Measurements from ENCODE around the gene TAS2R50. TPM values are rescaled to one million over a fixed set of nuclear protein-coding genes. Genes with fewer than 3 reads are reported as not detected.

The TAS2R50 gene
- total RNA-seq, 1 donor, result 6.2 TPM

DNA sequence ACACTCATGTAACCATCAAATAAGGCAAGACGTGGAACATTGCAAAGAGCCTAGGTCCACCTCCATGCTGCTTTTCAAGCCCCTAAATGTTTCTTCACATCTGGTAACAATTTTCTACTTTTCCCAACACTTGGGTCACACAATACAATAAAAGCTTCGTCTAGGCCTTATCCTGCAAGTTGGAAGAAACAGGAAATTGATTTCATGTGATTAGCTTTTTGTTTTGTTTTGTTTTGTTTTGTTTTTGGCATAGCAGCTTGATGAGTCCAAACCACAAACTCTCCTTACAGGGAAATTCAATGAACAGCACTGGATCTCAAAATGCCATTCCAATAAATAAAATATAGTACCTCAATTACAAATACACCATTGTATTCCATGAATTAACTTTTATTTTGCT, 19.3 kb downstream of the TAS2R50 start:
- no peak overlapping the region for H3K4me3 ChIP-seq (ENCODE audit: insufficient read depth, low read length)
- H3K27ac ChIP-seq (ENCODE audit: low read depth, low read length), result no peak overlapping the region
- peaks cover 2% of the 10 kb centered on the region for H3K4me1 ChIP-seq (ENCODE audit: insufficient read depth, low read length)
- no peak overlapping the region for H3K4me2 ChIP-seq (ENCODE audit: insufficient read depth, low read length)
- no peaks in the 10 kb centered on the region for H3K79me2 ChIP-seq (ENCODE audit: insufficient read depth, low read length)
- DNase-seq (ENCODE audit: insufficient read length, low spot score, missing footprints), result peak; percentile 14
- no peak overlapping the region for H2AFZ ChIP-seq (ENCODE audit: low read length)
- no peaks in the 10 kb centered on the region for H3K27me3 ChIP-seq (ENCODE audit: insufficient read depth, low read length)
- H3K9me3 ChIP-seq (ENCODE audit: low read depth, low read length), result no peaks in the 10 kb centered on the region
- TF ChIP-seq, protein P1, sequence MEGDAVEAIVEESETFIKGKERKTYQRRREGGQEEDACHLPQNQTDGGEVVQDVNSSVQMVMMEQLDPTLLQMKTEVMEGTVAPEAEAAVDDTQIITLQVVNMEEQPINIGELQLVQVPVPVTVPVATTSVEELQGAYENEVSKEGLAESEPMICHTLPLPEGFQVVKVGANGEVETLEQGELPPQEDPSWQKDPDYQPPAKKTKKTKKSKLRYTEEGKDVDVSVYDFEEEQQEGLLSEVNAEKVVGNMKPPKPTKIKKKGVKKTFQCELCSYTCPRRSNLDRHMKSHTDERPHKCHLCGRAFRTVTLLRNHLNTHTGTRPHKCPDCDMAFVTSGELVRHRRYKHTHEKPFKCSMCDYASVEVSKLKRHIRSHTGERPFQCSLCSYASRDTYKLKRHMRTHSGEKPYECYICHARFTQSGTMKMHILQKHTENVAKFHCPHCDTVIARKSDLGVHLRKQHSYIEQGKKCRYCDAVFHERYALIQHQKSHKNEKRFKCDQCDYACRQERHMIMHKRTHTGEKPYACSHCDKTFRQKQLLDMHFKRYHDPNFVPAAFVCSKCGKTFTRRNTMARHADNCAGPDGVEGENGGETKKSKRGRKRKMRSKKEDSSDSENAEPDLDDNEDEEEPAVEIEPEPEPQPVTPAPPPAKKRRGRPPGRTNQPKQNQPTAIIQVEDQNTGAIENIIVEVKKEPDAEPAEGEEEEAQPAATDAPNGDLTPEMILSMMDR (IDR thresholded peaks at IDR 0.05; ENCODE audit: extremely low read depth, low read depth, low read length), result no peak
- H4K20me1 ChIP-seq (ENCODE audit: insufficient read depth, low read length), result no peaks in the 10 kb centered on the region
- H3K36me3 ChIP-seq (ENCODE audit: insufficient read depth, low read length), result no peaks in the 10 kb centered on the region

DNA sequence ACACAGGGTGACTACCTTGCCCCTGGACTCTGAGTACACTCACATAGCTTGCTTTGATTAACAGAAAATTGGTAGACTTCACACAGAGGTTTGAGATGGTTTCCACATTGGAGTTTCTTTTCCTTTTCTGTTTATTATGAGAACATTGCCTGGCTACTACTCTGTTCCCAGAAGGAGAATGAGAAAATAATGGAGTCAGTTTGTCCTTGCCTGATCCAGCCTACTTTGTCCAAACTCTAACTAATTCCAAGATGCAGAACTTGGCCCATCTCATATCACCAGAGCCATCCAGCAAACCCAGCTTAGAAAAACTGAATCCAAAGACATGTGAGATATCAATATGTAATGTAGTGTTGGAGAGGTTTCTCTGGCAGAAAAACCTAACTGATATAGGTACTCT, 20.4 kb downstream of the TAS2R50 start:
- H3K9me3 ChIP-seq (ENCODE audit: low read depth, low read length), result no peaks in the 10 kb centered on the region
- H2AFZ ChIP-seq (ENCODE audit: low read length), result no peak overlapping the region
- H4K20me1 ChIP-seq (ENCODE audit: insufficient read depth, low read length), result no peaks in the 10 kb centered on the region
- no peaks in the 10 kb centered on the region for H3K79me2 ChIP-seq (ENCODE audit: insufficient read depth, low read length)
- H3K36me3 ChIP-seq (ENCODE audit: insufficient read depth, low read length), result no peaks in the 10 kb centered on the region
- TF ChIP-seq, protein P1 (IDR thresholded peaks at IDR 0.05; ENCODE audit: extremely low read depth, low read depth, low read length), result no peak
- H3K4me2 ChIP-seq (ENCODE audit: insufficient read depth, low read length), result no peak overlapping the region
- no peak overlapping the region for H3K27ac ChIP-seq (ENCODE audit: low read depth, low read length)
- no peak overlapping the region for H3K4me3 ChIP-seq (ENCODE audit: insufficient read depth, low read length)
- H3K27me3 ChIP-seq (ENCODE audit: insufficient read depth, low read length), result no peaks in the 10 kb centered on the region
- DNase-seq (ENCODE audit: insufficient read length, low spot score, missing footprints), result no peak
- H3K4me1 ChIP-seq (ENCODE audit: insufficient read depth, low read length), result peaks cover 2% of the 10 kb centered on the region

DNA sequence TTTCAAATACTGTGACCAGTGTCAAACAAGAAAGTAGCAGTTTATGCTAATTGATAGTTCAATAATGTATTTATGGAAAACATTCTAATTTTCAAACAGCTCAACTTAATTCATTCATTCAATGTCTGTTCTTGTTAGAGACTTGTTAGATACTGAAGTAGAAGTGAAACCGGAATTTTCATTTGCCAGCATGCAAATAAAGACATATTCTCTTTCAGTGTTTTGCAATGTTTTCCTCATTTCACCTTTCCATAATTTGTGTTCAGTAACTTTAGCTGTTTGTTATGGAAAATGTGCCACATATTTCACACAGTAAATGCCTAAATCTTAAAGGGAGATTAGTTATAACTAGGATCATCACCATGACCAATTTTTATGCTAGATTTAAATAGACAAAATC, 21.2 kb downstream of the TAS2R50 start:
- DNase-seq (ENCODE audit: insufficient read length, low spot score, missing footprints), result no peak

DNA sequence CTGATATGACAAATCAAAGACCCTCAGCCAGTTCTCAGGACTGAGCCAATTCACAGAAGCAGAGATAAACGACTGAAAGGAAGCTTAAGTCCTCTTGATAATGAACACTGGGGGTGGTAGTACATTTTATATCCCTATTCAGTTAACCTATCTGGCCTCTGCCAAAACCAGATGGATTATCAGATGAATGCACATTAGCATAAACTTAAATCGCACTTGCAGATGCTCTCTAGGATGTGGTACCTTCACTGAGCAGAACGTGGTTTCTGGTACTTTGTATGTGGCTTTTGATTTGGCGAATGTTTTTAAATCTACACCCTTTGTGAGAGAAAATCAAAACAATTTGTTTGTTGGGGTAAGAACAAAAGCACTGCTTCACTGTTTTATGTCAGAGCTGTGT, 26.5 kb downstream of the TAS2R50 start:
- Histone ChIP-seq H2AFZ (ENCODE audit: low read length) (no peak overlapping the region), H3K36me3 (ENCODE audit: insufficient read depth, low read length) (no peaks in the 10 kb centered on the region), H4K20me1 (ENCODE audit: insufficient read depth, low read length) (peaks cover 4% of the 10 kb centered on the region), H3K27ac (ENCODE audit: low read depth, low read length) (no peak overlapping the region), H3K27me3 (ENCODE audit: insufficient read depth, low read length) (no peaks in the 10 kb centered on the region), H3K79me2 (ENCODE audit: insufficient read depth, low read length) (peaks cover 4% of the 10 kb centered on the region), H3K9me3 (ENCODE audit: low read depth, low read length) (no peaks in the 10 kb centered on the region), H3K4me1 (ENCODE audit: insufficient read depth, low read length) (no peaks in the 10 kb centered on the region), H3K4me3 (ENCODE audit: insufficient read depth, low read length) (no peak overlapping the region), H3K4me2 (ENCODE audit: insufficient read depth, low read length) (no peak overlapping the region)
- TF ChIP-seq, protein P1 (IDR thresholded peaks at IDR 0.05; ENCODE audit: extremely low read depth, low read depth, low read length), result no peak
- DNase-seq (ENCODE audit: insufficient read length, low spot score, missing footprints), result no peak

More for the DNA sequence above, 21.2 kb downstream of the TAS2R50 start:
- Histone ChIP-seq H3K27ac (ENCODE audit: low read depth, low read length) (no peak overlapping the region), H3K79me2 (ENCODE audit: insufficient read depth, low read length) (no peaks in the 10 kb centered on the region), H3K27me3 (ENCODE audit: insufficient read depth, low read length) (no peaks in the 10 kb centered on the region), H3K4me3 (ENCODE audit: insufficient read depth, low read length) (no peak overlapping the region), H3K9me3 (ENCODE audit: low read depth, low read length) (no peaks in the 10 kb centered on the region), H3K4me1 (ENCODE audit: insufficient read depth, low read length) (peaks cover 2% of the 10 kb centered on the region), H4K20me1 (ENCODE audit: insufficient read depth, low read length) (no peaks in the 10 kb centered on the region), H2AFZ (ENCODE audit: low read length) (no peak overlapping the region), H3K4me2 (ENCODE audit: insufficient read depth, low read length) (no peak overlapping the region), H3K36me3 (ENCODE audit: insufficient read depth, low read length) (no peaks in the 10 kb centered on the region)
- TF ChIP-seq, protein P1 (IDR thresholded peaks at IDR 0.05; ENCODE audit: extremely low read depth, low read depth, low read length), result no peak

Measured in osteoblast (primary cell).